Activated naive CD4-positive, alpha-beta T cell treated with anti-CD3 and anti-CD28 coated beads, Interleukin-2, amount 10 ng/mL, durations not matched to agents 7 days and 5 days (primary cell): ENCODE results near the gene PTTG1IP.
"Not testable (repeated sequence)": the region's sequence is repeated elsewhere in the genome, so short reads cannot be mapped to it uniquely, and the experiment has no call there.

ENCODE experiments used
- CTCF ChIA-PET: fragments of 350-600 bp; sonication (Branson Sonifier 250); formaldehyde crosslinking; loops from one replicate; lab custom pipeline; 2021; ENCODE audit warnings: antibody characterized with exemption; lab: Charles Lee
- DNase-seq: peaks from one replicate; pipeline ENCODE4 v3.0.0-alpha.2; 2020
- H3K27ac Mint-ChIP-seq: one replicate; pipeline ENCODE4 v1.8.0; 2021; ENCODE audit warnings: mild to moderate bottlenecking, moderate library complexity, mixed read lengths
- H3K27me3 Mint-ChIP-seq: one replicate; pipeline ENCODE4 v1.8.0; 2021; ENCODE audit warnings: mild to moderate bottlenecking, mixed read lengths
- H3K36me3 Mint-ChIP-seq: one replicate; pipeline ENCODE4 v1.8.0; 2021; ENCODE audit warnings: mixed read lengths
- H3K4me1 Mint-ChIP-seq: one replicate; pipeline ENCODE4 v1.8.0; 2021; ENCODE audit warnings: mixed read lengths
- H3K4me3 Mint-ChIP-seq: one replicate; pipeline ENCODE4 v1.8.0; 2021; ENCODE audit warnings: mild to moderate bottlenecking, moderate library complexity, mixed read lengths
- H3K9me3 Mint-ChIP-seq: one replicate; pipeline ENCODE4 v1.8.0; 2021; ENCODE audit warnings: mixed read lengths

Gene PTTG1IP

GRCh38 chr21:44913425-44914175 lies 40.1 kb upstream of the PTTG1IP start:
- Mint-ChIP-seq H3K27ac (peak overlapping the region; percentile 94), H3K27me3 (no peaks in the 10 kb centered on the region), H3K4me1 (peaks cover 87% of the 10 kb centered on the region), H3K4me3 (peak overlapping the region; percentile 92), H3K9me3 (no peaks in the 10 kb centered on the region), H3K36me3 (peaks cover 56% of the 10 kb centered on the region)
- DNase-seq: no peak
- CTCF ChIA-PET: interaction anchor here (1.0 to 2.4 kb wide), 5 partner anchors 11 to 40 kb away, joined by 3 to 15 read pairs (median 4); partner anchors contain the start of gene PTTG1IP

- not testable (repeated sequence) for H3K9me3 Mint-ChIP-seq, DNase-seq, H3K27me3 Mint-ChIP-seq
- Mint-ChIP-seq H3K4me3 (peak overlapping the region; percentile 92), H3K4me1 (peaks cover 81% of the 10 kb centered on the region), H3K36me3 (peaks cover 51% of the 10 kb centered on the region), H3K27ac (peak overlapping the region; percentile 94)
- CTCF ChIA-PET: interaction anchor here (1.3 to 3.2 kb wide), 4 partner anchors 14 to 20 kb away, joined by 4 to 16 read pairs (median 10); no protein-coding TSS in a partner anchor
These were observed 39.3 kb upstream of the PTTG1IP start for GRCh38 chr21:44912506-44913412.

DNA sequence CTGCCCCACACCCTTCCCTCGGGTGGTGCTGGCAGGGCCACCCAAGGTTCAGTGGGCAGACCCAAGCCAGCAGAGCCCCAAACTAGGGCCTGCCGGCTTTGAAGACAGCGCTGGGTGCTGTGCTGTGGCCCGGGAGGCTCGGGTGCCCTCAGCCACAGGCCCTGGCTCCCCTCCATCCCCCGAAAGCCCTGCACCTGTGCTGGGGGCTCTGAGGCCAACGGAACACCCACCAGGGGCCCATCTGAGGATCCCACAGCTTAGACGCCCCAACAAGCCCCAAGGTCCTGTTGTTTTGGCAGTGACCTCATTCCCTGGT lies 38.6 kb upstream of the PTTG1IP start:
- CTCF ChIA-PET: interaction anchor here (0.9 to 3.2 kb wide), 4 partner anchors 15 to 37 kb away, joined by 3 to 16 read pairs (median 10); no protein-coding TSS in a partner anchor
- Mint-ChIP-seq H3K9me3 (no peaks in the 10 kb centered on the region), H3K4me3 (peak overlapping the region; percentile 74), H3K27ac (peak overlapping the region; percentile 92), H3K4me1 (peaks cover 75% of the 10 kb centered on the region), H3K27me3 (no peaks in the 10 kb centered on the region), H3K36me3 (peaks cover 46% of the 10 kb centered on the region)
- no peak for DNase-seq

DNA sequence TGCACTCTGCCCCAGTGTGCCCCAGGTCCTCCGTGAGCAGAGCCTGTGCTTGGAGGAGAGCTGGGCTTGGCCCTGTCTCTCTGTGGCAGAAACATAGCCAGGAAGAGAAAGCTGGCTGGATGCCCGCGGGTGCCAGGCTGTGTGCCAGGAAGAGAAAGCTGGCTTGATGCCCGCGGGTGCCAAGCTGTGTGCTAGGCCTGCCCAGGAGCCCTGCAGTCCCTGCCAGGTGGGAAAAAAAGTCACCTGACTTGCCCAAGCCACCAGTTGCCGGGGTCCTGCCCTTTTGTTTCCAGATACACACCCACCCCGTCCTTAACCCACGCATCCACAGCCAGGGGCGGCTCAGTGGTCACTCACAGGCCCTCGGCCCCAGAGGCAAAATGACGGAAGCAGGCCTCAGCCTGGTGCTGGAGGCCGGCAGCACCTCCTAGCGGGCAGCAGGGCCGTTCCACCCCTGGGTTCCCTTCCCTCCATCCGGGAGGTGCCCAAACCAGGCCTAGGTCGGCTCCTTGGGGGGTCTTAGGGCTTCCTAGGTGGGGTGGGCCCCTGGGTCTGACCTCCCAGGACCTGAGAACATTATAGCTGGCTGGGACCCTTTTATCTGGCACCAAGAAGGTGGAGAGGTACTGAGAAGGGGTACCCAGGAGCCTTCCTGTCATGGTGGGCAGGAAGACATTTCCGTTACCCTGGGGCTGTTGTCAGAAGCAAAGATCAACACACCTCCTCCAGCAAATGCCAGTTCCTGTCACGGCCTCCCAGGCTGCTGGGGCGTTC lies 38.1 kb upstream of the PTTG1IP start:
- peak overlapping the region; percentile 92 for H3K27ac Mint-ChIP-seq
- peaks cover 42% of the 10 kb centered on the region for H3K36me3 Mint-ChIP-seq
- H3K27me3 Mint-ChIP-seq: no peaks in the 10 kb centered on the region
- DNase-seq: peak; percentile 78
- peaks cover 70% of the 10 kb centered on the region for H3K4me1 Mint-ChIP-seq
- H3K4me3 Mint-ChIP-seq: peak overlapping the region; percentile 74
- H3K9me3 Mint-ChIP-seq: no peaks in the 10 kb centered on the region
- CTCF ChIA-PET: interaction anchor here (0.7 to 3.2 kb wide), 11 partner anchors 8 to 111 kb away, joined by 3 to 16 read pairs (median 4); partner anchors contain the start of genes ITGB2 and UBE2G2

GRCh38 chr21:44911068-44911383 lies 37.5 kb upstream of the PTTG1IP start:
- Mint-ChIP-seq H3K4me3 (peak overlapping the region; percentile 74), H3K4me1 (peaks cover 67% of the 10 kb centered on the region), H3K27me3 (no peaks in the 10 kb centered on the region), H3K9me3 (no peaks in the 10 kb centered on the region), H3K36me3 (peaks cover 44% of the 10 kb centered on the region), H3K27ac (peak overlapping the region; percentile 92)
- DNase-seq: no peak
- CTCF ChIA-PET: interaction anchor here (0.7 to 3.2 kb wide), 9 partner anchors 9 to 110 kb away, joined by 3 to 16 read pairs (median 4); partner anchors contain the start of genes ITGB2 and UBE2G2

DNA sequence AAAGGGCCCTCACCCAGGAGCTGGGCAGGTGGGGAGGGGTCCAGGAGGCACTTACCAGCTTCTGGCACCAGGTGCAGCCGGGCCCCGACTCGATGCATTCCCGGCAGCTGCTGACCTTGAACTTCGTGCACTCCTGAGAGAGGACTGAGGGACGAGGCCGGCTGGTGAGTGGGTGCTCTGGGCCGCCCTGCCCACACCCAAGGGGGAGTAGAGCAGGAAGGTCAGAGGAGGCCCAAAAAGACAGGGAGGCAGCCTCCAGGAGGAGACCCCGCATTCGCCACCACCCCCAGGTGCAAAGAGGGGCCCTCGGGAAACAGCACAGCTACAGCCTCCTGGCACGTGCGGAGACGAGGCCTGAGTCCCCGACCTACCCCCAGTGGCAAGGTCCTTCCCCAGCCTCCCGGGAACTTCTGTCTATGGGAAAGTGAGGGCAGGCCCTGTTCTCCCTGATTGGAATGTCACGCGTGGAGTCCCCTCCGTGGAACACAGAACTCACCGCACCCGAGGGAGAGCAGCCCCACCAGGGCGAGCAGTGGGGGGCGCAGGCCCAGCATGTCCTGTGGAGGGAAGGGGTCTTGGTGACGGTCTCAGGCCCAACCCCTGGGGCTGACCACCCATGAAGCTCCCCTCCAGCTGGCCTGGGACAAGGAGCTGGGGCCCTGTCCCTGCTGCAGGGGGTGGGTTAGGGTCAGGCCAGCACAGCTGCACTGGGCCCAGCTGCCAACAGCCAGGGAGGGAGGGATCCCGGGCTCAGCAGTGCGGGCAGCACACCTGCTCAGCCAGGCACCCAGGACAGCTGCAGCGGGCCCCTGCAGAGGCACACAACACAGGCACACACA lies 37.0 kb upstream of the PTTG1IP start:
- Mint-ChIP-seq H3K36me3 (peaks cover 44% of the 10 kb centered on the region), H3K4me1 (peaks cover 61% of the 10 kb centered on the region), H3K27me3 (no peaks in the 10 kb centered on the region), H3K4me3 (peak overlapping the region; percentile 74), H3K9me3 (no peaks in the 10 kb centered on the region), H3K27ac (peak overlapping the region; percentile 75)
- CTCF ChIA-PET: interaction anchor here (0.7 to 3.2 kb wide), 7 partner anchors 9 to 110 kb away, joined by 3 to 16 read pairs (median 5); partner anchors contain the start of genes ITGB2 and UBE2G2
- DNase-seq: no peak

DNA sequence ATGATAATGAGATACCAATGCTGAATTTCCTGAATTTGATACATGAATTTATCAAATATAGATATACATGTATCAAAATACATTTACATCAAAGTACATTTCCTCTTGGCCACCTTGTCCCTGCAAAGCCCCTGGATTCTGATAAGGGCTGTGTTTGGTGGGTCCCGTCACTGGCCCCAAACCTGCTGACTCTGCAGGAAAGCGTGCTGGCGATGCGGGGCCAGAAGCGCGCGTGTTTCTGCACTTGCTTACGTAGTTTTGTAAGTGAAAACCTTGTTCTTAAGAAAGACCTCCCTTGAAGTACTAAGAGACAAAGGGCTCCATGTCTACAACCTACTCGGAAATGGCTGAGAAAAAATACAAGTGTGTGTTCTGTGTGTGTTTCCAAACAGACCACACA lies 36.2 kb upstream of the PTTG1IP start:
- Mint-ChIP-seq H3K36me3 (peaks cover 45% of the 10 kb centered on the region), H3K4me1 (peaks cover 54% of the 10 kb centered on the region), H3K9me3 (no peaks in the 10 kb centered on the region), H3K27me3 (no peaks in the 10 kb centered on the region), H3K27ac (peak overlapping the region; percentile 75), H3K4me3 (peak overlapping the region; percentile 41)
- DNase-seq: no peak
- CTCF ChIA-PET: interaction anchor here (0.7 to 3.2 kb wide), 2 partner anchors 16 to 17 kb away, joined by 3 to 15 read pairs; no protein-coding TSS in a partner anchor

- H3K4me1 Mint-ChIP-seq: peaks cover 50% of the 10 kb centered on the region
- H3K36me3 Mint-ChIP-seq: peaks cover 50% of the 10 kb centered on the region
- CTCF ChIA-PET: interaction anchor here (1.1 to 1.3 kb wide), 2 partner anchors 21 to 108 kb away, joined by 3 read pairs; no protein-coding TSS in a partner anchor
These were observed 35.4 kb upstream of the PTTG1IP start for GRCh38 chr21:44908908-44909307.

DNA sequence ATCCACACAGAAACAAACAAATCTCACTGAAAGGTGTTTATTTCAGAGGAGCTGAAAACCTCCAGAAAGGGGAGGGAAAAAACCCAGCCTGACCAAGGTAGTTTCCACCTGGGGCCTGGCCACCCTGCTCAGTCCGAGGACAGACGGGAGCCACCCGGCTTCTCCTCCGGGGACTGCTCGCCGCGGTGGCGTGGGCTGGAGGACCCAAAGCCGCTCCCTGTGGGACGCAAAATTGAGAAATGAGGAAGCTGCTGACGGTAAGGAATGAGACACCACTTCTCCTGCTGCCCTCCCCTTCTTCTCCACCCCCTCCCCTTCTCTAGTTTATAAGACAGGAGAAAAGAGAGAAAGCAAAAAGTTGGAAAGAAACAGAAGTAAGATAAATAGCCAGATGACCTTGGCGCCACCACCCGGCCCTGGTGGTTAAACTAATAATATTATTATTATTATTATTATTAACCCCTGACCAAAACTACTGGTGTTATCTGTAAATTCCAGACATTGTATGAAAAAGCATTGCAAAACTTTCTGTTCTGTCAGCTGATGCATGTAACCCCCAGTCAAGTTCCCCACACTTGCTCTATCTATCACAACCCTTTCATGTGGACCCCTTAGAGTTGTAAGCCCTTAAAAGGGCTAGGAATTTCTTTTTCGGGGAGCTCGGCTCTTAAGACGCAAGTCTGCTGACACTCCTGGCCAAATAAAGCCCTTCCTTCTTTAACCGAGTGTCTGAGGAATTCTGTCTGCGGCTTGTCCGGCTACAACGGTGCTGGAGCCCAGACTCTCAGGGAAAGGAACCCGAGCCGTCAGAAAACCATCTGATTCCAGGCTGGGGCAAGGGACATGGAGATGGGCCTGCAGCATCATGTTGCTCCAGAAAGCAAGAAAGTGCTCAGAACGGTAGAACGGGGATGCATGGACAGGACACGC lies 34.7 kb upstream of the PTTG1IP start:
- Mint-ChIP-seq H3K36me3 (peaks cover 53% of the 10 kb centered on the region), H3K27ac (peak overlapping the region; percentile 21), H3K9me3 (peaks cover 3% of the 10 kb centered on the region), H3K27me3 (no peaks in the 10 kb centered on the region), H3K4me3 (no peak overlapping the region), H3K4me1 (peaks cover 48% of the 10 kb centered on the region)
- no peak for DNase-seq
- CTCF ChIA-PET: interaction anchor here (1.1 to 2.1 kb wide), 3 partner anchors 14 to 108 kb away, joined by 3 to 7 read pairs (median 3); no protein-coding TSS in a partner anchor

More at GRCh38 chr21:44908908-44909307, 35.4 kb upstream of the PTTG1IP start:
- peak overlapping the region; percentile 21 for H3K27ac Mint-ChIP-seq
- H3K27me3 Mint-ChIP-seq: no peaks in the 10 kb centered on the region
- peak overlapping the region; percentile 39 for H3K4me3 Mint-ChIP-seq
- no peak for DNase-seq
- peaks cover 3% of the 10 kb centered on the region for H3K9me3 Mint-ChIP-seq

GRCh38 chr21:44907225-44907965 lies 33.9 kb upstream of the PTTG1IP start:
- H3K27me3 Mint-ChIP-seq: no peaks in the 10 kb centered on the region
- CTCF ChIA-PET: interaction anchor here (1.1 to 2.1 kb wide), 2 partner anchors 14 to 22 kb away, joined by 3 to 7 read pairs; no protein-coding TSS in a partner anchor
- H3K4me3 Mint-ChIP-seq: no peak overlapping the region
- no peak for DNase-seq
- H3K36me3 Mint-ChIP-seq: peaks cover 62% of the 10 kb centered on the region
- peaks cover 7% of the 10 kb centered on the region for H3K9me3 Mint-ChIP-seq
- H3K4me1 Mint-ChIP-seq: peaks cover 43% of the 10 kb centered on the region
- H3K27ac Mint-ChIP-seq: no peak overlapping the region

DNA sequence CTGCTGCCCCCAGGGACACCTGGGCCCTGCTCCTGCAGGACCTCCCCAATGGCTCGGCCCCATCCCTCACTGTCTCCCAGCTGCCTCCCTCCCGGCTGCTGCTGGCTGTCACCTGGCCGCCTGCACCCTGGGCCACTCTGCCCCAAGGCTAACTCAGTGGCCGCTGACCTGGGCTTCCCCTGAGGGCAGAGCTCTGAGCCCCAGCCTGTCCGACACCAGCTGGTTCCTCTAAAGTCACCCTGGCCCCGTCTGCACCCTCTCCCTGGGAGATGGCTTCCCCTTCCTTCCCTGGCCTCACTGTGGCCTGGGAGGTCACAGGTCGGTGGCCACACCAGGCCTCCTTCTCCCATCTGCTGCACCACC lies 32.2 kb upstream of the PTTG1IP start:
- peaks cover 7% of the 10 kb centered on the region for H3K9me3 Mint-ChIP-seq
- CTCF ChIA-PET: no interaction called here
- peaks cover 28% of the 10 kb centered on the region for H3K4me1 Mint-ChIP-seq
- DNase-seq: no peak
- H3K4me3 Mint-ChIP-seq: no peak overlapping the region
- H3K27me3 Mint-ChIP-seq: no peaks in the 10 kb centered on the region
- peaks cover 69% of the 10 kb centered on the region for H3K36me3 Mint-ChIP-seq
- no peak overlapping the region for H3K27ac Mint-ChIP-seq
